Measurements from ENCODE around the gene CNPY4.

- TF ChIP-seq SP1 (IDR thresholded peaks at IDR 0.05): no peak
- TF ChIP-seq TARDBP (IDR thresholded peaks at IDR 0.05): no peak
- no peak for TF ChIP-seq NFRKB (IDR thresholded peaks at IDR 0.05)
- no peak for TF ChIP-seq SUZ12 (IDR thresholded peaks at IDR 0.05)
- no peak for TF ChIP-seq HDGF (IDR thresholded peaks at IDR 0.05; ENCODE audit: borderline replicate concordance)
- no peak for TF ChIP-seq CTBP1 (IDR thresholded peaks at IDR 0.05; ENCODE audit: borderline replicate concordance)
- no peak for TF ChIP-seq ARNT (IDR thresholded peaks at IDR 0.05)
- no peak for TF ChIP-seq ELF4 (IDR thresholded peaks at IDR 0.05)
- no peak for TF ChIP-seq FOXM1 (IDR thresholded peaks at IDR 0.05; ENCODE audit: borderline replicate concordance)
Measured at GRCh38 chr7:100130608-100131453, 11.4 kb downstream of the CNPY4 start.

Data from HEK293T (cell line).